Right renal cortex interstitium (tissue), 3 donors: Measurements from ENCODE around the gene CPEB4. TPM values are rescaled to one million over a fixed set of nuclear protein-coding genes. Genes with fewer than 3 reads are reported as not detected.

ENCODE experiments used
- DNase-seq, 3 donors: peaks; one replicate each; pipeline ENCODE4 v3.0.0-alpha.2; 2013; ENCODE audit warnings: low read depth in 3 of 3, low spot score in 2 of 3
- polyA plus RNA-seq, 3 donors: library from polyadenylated mRNA; unstranded; fragments of 120-200 nt; gene quantifications; one replicate each; pipeline ENCODE4 v1.2.1, GENCODE V29; 2013; ENCODE audit not compliant: insufficient read length in 3 of 3

CPEB4 gene
- polyA plus RNA-seq, 3 donors = 35.2 to 41.7 (median 37.3) TPM

- DNase-seq = no peak
Observed at GRCh38 chr5:173910215-173910614, 22.1 kb downstream of the CPEB4 start.

- no peak for DNase-seq
Observed at GRCh38 chr5:173911623-173912022, 23.5 kb downstream of the CPEB4 start.

DNA sequence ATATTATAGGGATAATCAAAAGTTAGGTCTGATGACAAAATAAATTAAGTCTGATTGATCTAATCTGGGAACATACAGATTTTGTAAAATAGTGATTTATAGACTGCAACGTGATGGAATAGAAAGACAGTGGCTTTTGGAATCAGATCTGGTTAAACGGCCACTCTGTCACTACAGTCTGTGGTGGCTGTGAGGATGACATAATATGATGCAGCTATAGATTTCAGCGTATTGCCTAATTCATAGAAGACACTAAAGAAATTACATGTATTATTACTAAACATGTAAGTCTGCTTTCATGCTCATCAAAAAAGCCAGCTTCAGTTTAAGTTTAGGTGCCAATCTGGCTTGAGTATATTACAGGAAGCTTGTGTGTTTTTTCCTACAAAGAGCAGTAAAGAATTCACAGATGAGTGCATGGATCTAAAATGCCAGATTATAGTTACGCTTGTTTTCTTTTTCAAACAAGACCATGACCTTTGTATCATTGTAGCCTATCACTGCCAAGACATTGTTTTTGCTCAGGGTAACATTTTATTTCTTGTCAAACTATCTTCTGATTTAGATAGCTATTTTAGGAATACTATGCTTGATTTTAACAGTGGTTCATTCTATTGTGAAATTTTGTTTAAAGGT, 25.7 kb downstream of the CPEB4 start:
- no peak for DNase-seq

- DNase-seq = no peak
Observed at GRCh38 chr5:173915310-173916014, 27.3 kb downstream of the CPEB4 start.

DNA sequence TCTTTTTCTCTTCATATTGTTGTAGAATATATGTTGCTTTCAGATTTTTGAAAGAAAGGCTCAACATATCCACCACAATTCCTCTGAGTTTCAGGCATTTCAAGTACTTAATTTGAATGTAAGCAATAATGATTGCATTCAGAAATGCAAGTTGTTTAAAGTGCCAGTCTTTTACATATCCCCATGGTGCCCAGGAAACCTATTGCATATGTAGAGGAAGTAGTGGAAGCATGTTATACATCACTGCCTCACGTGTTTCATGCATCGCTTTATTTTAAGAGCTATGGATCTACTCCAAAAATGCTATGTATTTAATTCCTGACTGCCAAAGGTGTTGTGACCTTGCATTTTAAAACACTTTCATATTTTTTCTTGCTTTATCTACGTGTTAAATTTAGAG, 28.1 kb downstream of the CPEB4 start:
- no peak for DNase-seq

GRCh38 chr5:173917788-173918786, 29.9 kb downstream of the CPEB4 start:
- peak; percentile 77 to 96 (median 81) for DNase-seq

DNA sequence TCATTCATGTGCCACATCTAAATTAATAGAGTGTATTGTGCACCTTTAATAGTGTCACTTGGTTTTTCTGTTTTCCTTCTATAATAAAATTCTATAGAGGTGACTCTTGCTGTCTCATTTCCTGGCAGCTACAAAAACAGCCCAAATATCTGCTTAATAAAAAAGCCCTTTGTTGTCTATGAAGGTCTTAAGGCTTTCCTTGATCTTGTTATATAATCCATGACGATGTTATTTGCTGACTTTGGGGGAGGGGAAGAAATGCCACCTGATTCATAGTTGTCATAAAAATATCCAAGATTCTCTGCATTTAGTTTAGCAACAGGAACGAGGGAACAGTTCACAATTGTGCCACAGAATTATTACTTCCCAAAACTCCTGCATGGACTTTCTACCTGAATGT, 31.3 kb downstream of the CPEB4 start:
- no peak for DNase-seq

GRCh38 chr5:173920024-173920753, 32.0 kb downstream of the CPEB4 start:
- no peak for DNase-seq

GRCh38 chr5:173920866-173921555, 32.9 kb downstream of the CPEB4 start:
- DNase-seq = no peak

GRCh38 chr5:173922527-173922926, 34.4 kb downstream of the CPEB4 start:
- DNase-seq = no peak

DNA sequence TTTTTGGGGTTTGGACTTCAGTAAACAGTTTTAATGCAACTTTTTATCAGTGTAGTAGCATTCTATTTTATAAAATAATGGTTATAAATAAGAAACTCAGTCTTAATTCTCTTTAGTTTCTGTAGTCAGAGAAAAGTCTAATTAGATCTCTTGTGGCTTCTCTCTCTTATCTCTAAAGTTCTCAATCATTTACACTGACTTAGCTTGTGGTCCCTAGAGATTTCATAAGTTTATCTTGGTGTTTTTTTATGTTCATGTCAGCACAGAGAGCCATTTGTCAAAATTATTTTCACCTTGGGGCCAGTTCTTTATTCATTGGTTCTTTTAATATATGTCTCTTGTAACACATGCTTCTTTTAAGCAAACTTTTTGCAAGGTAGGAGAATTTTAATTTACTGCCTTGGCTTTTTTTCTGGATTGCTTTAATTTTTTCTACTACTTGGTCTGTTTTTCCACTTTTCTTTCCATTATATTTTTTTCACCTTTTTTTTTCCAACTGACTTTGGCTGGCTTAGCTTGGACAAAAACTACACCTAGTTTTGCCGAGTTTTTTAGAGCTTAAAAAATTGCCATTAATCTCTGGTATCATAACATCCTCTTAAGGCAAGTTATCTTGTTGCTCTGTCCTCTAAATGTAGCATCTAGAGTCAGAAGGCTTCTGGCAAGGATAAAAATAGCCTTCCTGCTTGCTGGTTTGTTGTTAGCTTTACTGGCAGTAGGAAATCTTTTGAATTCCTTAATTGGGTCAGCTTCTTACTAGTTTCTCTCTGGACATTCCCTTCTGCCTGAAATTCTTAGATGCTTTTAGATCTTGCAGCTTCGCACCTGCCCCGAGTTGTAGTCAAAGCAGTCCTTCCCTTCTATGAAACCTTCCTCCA, 35.3 kb downstream of the CPEB4 start:
- no peak for DNase-seq

DNA sequence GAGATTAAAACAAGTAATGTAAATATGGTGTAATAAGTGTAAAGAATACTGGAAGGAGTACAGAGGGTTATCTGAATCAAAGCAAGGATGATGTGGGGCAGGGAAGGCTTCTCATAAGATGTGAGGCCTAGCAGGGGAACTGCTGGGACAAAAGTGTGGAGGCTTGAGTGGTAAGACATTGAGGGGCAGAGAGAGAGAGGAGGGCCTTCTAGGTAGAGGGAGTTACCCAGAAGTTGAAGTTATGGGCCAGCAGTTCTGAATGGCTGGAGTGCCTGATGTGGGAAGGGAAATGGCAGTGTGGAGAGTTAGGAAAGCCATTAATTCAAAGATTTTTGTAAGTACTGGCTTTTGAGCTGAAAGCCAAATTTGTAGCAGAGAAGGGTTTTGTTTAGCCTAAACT, 36.8 kb downstream of the CPEB4 start:
- DNase-seq = no peak

GRCh38 chr5:173925449-173926071, 37.4 kb downstream of the CPEB4 start:
- no peak for DNase-seq

DNA sequence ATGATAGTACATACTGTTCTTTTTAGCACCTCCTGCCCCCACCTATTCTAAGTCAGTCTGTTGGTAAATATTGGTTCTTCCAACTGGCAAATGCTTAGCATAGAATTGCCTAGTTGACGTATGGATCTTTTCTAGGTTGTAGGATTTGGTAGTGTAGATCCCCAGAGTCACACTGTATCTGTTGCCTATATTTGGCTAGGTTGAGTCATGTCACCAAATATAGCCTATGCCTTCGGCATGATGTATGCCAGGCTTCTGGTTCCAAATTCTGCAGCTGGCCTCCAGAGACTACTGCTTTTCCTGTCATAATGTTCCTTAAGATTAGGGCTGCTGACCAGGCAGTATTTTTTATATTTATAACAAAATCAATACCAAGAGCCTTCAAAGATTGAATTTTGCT, 38.2 kb downstream of the CPEB4 start:
- DNase-seq = no peak

- no peak for DNase-seq
Observed at GRCh38 chr5:173928871-173929574, 40.9 kb downstream of the CPEB4 start.

DNA sequence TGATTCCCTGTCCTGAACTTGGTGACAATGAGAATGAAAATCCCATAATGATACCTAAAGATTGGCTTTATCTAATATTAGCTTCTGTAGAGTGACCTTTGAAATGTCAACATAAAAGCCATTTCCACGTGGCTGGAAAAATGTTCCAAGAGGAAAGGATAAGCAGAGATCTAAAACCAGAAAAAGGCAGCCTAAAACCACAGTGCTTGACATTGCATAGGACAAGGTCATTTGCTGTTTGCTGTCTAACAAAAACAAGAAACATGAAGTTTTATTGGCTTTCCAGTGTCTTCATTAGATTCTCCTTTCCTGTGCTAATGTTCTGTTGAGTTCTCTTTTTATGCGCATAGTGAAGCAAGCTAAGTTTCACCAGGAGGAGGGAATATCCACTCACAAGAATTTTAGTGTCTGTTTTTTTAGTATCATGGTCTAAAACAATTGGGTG, 44.6 kb downstream of the CPEB4 start:
- DNase-seq = no peak

GRCh38 chr5:173933901-173934300, 45.8 kb downstream of the CPEB4 start:
- no peak for DNase-seq

DNA sequence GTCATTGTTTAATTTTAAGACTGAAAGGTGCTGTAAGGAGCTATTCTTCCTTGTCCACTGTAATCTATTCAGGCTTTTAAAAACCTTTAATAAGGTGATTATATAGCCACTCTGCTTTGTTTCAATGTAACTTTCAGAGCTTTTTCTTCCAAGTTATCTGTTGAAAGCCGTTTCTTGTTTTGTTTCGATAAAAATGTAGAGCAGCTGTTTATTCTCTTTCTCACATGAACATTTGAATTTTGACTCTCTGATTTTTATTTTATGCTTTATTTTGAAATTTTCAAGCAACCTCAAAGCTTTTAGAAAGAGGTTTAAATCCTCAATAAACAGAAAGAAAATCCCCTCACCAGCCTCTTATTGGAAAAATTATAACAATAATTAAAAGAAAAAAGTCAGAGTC, 47.2 kb downstream of the CPEB4 start:
- no peak for DNase-seq
